Activated CD4-positive, alpha-beta memory T cell treated with anti-CD3 and anti-CD28 coated beads for 36 hours (primary cell): ENCODE data around the gene HS3ST3A1. TPM values are rescaled to one million over a fixed set of nuclear protein-coding genes. Genes with fewer than 3 reads are reported as not detected.
"Not testable (repeated sequence)": the region's sequence is repeated elsewhere in the genome, so short reads cannot be mapped to it uniquely, and the experiment has no call there.

Source experiments
- CTCF ChIA-PET: fragments of 350-600 bp; sonication (Branson Sonifier 250); formaldehyde crosslinking; loops from one replicate; lab custom pipeline; 2021; ENCODE audit warnings: antibody characterized with exemption, inconsistent platforms; lab: Charles Lee
- POLR2A ChIA-PET: fragments of 350-600 bp; sonication (Branson Sonifier 250); formaldehyde crosslinking; loops from one replicate; lab custom pipeline; 2021; ENCODE audit warnings: antibody characterized with exemption; lab: Charles Lee
- DNase-seq: peaks from one replicate; pipeline ENCODE4 v3.0.0-alpha.2; 2020
- H3K27ac Mint-ChIP-seq: one replicate; pipeline ENCODE4 v1.8.0; 2021; ENCODE audit warnings: mixed read lengths
- H3K27me3 Mint-ChIP-seq: one replicate; pipeline ENCODE4 v1.8.0; 2021; ENCODE audit warnings: mixed read lengths
- H3K36me3 Mint-ChIP-seq: one replicate; pipeline ENCODE4 v1.8.0; 2021; ENCODE audit warnings: mixed read lengths
- H3K4me1 Mint-ChIP-seq: one replicate; pipeline ENCODE4 v1.8.0; 2021; ENCODE audit warnings: low read depth, mixed read lengths
- H3K4me3 Mint-ChIP-seq: one replicate; pipeline ENCODE4 v1.8.0; 2021; ENCODE audit warnings: mild to moderate bottlenecking, mixed read lengths
- H3K9me3 Mint-ChIP-seq: one replicate; pipeline ENCODE4 v1.8.0; 2021; ENCODE audit warnings: mixed read lengths
- intact Hi-C: fragments of 100-400 bp; cut with micrococcal nuclease; formaldehyde crosslinking; loops from one replicate; pipeline ENCODE4 v1.15.1; 2023
- total RNA-seq, 2 experiments: library from RNA; stranded (reverse); gene quantifications; one replicate each; pipeline ENCODE4 v1.2.3, GENCODE V29; 2021

Gene HS3ST3A1
- total RNA-seq, 2 experiments from 2014 or later = 0.85 to 1.8 TPM

- CTCF ChIA-PET = no interaction called here
These were observed 37.9 kb downstream of the HS3ST3A1 start for GRCh38 chr17:13563866-13564265.

GRCh38 chr17:13562271-13562800 is 39.4 kb downstream of the HS3ST3A1 start:
- Mint-ChIP-seq H3K9me3 (no peaks in the 10 kb centered on the region), H3K4me3 (no peak overlapping the region), H3K4me1 (peaks cover 7% of the 10 kb centered on the region), H3K27ac (no peak overlapping the region), H3K27me3 (peaks cover 2% of the 10 kb centered on the region), H3K36me3 (no peaks in the 10 kb centered on the region)
- intact Hi-C loops = no loop called here
- no peak for DNase-seq
- ChIA-PET CTCF (no interaction called here), POLR2A (no interaction called here)

More at GRCh38 chr17:13563866-13564265, 37.9 kb downstream of the HS3ST3A1 start:
- intact Hi-C loops = no loop called here
- Mint-ChIP-seq H3K27ac (no peak overlapping the region), H3K9me3 (no peaks in the 10 kb centered on the region), H3K4me1 (peaks cover 7% of the 10 kb centered on the region), H3K4me3 (no peak overlapping the region), H3K36me3 (no peaks in the 10 kb centered on the region), H3K27me3 (peaks cover 2% of the 10 kb centered on the region)
- DNase-seq = no peak
- POLR2A ChIA-PET = no interaction called here

- no peak for DNase-seq
- Mint-ChIP-seq H3K27me3 (peaks cover 2% of the 10 kb centered on the region), H3K4me1 (peaks cover 7% of the 10 kb centered on the region), H3K36me3 (no peaks in the 10 kb centered on the region), H3K9me3 (no peaks in the 10 kb centered on the region), H3K4me3 (no peak overlapping the region), H3K27ac (no peak overlapping the region)
- ChIA-PET CTCF (no interaction called here), POLR2A (no interaction called here)
- intact Hi-C loops = no loop called here
These were observed 40.0 kb downstream of the HS3ST3A1 start for GRCh38 chr17:13561606-13562270.

GRCh38 chr17:13560935-13561334 is 40.8 kb downstream of the HS3ST3A1 start:
- Mint-ChIP-seq H3K9me3 (no peaks in the 10 kb centered on the region), H3K36me3 (no peaks in the 10 kb centered on the region), H3K4me1 (no peaks in the 10 kb centered on the region), H3K27ac (no peak overlapping the region), H3K4me3 (no peak overlapping the region), H3K27me3 (peaks cover 2% of the 10 kb centered on the region)
- intact Hi-C loops = no loop called here
- ChIA-PET POLR2A (no interaction called here), CTCF (no interaction called here)
- no peak for DNase-seq

- CTCF ChIA-PET = no interaction called here
- Mint-ChIP-seq H3K27ac (no peak overlapping the region), H3K4me3 (no peak overlapping the region), H3K27me3 (peaks cover 2% of the 10 kb centered on the region), H3K4me1 (no peaks in the 10 kb centered on the region), H3K36me3 (no peaks in the 10 kb centered on the region), H3K9me3 (no peaks in the 10 kb centered on the region)
- POLR2A ChIA-PET = no interaction called here
- intact Hi-C loops = no loop called here
- DNase-seq = no peak
These were observed 43.1 kb downstream of the HS3ST3A1 start for GRCh38 chr17:13558588-13558987.

GRCh38 chr17:13557077-13557476 is 44.7 kb downstream of the HS3ST3A1 start:
- intact Hi-C loops = no loop called here
- no peaks in the 10 kb centered on the region for H3K36me3 Mint-ChIP-seq
- no peaks in the 10 kb centered on the region for H3K4me1 Mint-ChIP-seq
- POLR2A ChIA-PET = no interaction called here
- CTCF ChIA-PET = no interaction called here
- H3K27ac Mint-ChIP-seq = no peak overlapping the region
- no peak overlapping the region for H3K4me3 Mint-ChIP-seq
- peaks cover 2% of the 10 kb centered on the region for H3K27me3 Mint-ChIP-seq
- no peak for DNase-seq
- H3K9me3 Mint-ChIP-seq = no peaks in the 10 kb centered on the region

- ChIA-PET CTCF (no interaction called here), POLR2A (no interaction called here)
- intact Hi-C loops = no loop called here
- peaks cover 8% of the 10 kb centered on the region for H3K27me3 Mint-ChIP-seq
- H3K36me3 Mint-ChIP-seq = no peaks in the 10 kb centered on the region
- no peaks in the 10 kb centered on the region for H3K4me1 Mint-ChIP-seq
- no peak overlapping the region for H3K4me3 Mint-ChIP-seq
- H3K9me3 Mint-ChIP-seq = no peaks in the 10 kb centered on the region
- no peak overlapping the region for H3K27ac Mint-ChIP-seq
- no peak for DNase-seq
These were observed 47.5 kb downstream of the HS3ST3A1 start for GRCh38 chr17:13554231-13554630.

- H3K27me3 Mint-ChIP-seq = peaks cover 12% of the 10 kb centered on the region
- H3K4me3 Mint-ChIP-seq = no peak overlapping the region
- H3K4me1 Mint-ChIP-seq = no peaks in the 10 kb centered on the region
- no peaks in the 10 kb centered on the region for H3K36me3 Mint-ChIP-seq
- no peak for DNase-seq
- POLR2A ChIA-PET = no interaction called here
- no peaks in the 10 kb centered on the region for H3K9me3 Mint-ChIP-seq
- intact Hi-C loops = no loop called here
- CTCF ChIA-PET = no interaction called here
- H3K27ac Mint-ChIP-seq = no peak overlapping the region
These were observed 51.4 kb downstream of the HS3ST3A1 start for GRCh38 chr17:13550291-13550690.

- intact Hi-C loops, CTCF ChIA-PET, H3K4me3 Mint-ChIP-seq, H3K27ac Mint-ChIP-seq, H3K36me3 Mint-ChIP-seq, POLR2A ChIA-PET, H3K9me3 Mint-ChIP-seq, DNase-seq, H3K4me1 Mint-ChIP-seq: not testable (repeated sequence)
- H3K27me3 Mint-ChIP-seq = peaks cover 12% of the 10 kb centered on the region
These were observed 53.2 kb downstream of the HS3ST3A1 start for GRCh38 chr17:13548576-13548975.

- Mint-ChIP-seq H3K4me3 (no peak overlapping the region), H3K27me3 (peaks cover 19% of the 10 kb centered on the region), H3K9me3 (no peaks in the 10 kb centered on the region), H3K27ac (no peak overlapping the region), H3K36me3 (no peaks in the 10 kb centered on the region), H3K4me1 (no peaks in the 10 kb centered on the region)
- intact Hi-C loops = no loop called here
- CTCF ChIA-PET = no interaction called here
- POLR2A ChIA-PET = no interaction called here
- no peak for DNase-seq
These were observed 54.9 kb downstream of the HS3ST3A1 start for GRCh38 chr17:13546851-13547250.

- DNase-seq = no peak
- Mint-ChIP-seq H3K4me1 (no peaks in the 10 kb centered on the region), H3K27me3 (peaks cover 17% of the 10 kb centered on the region), H3K9me3 (no peaks in the 10 kb centered on the region), H3K4me3 (no peak overlapping the region), H3K36me3 (no peaks in the 10 kb centered on the region), H3K27ac (no peak overlapping the region)
- intact Hi-C loops = no loop called here
- CTCF ChIA-PET = no interaction called here
- POLR2A ChIA-PET = no interaction called here
These were observed 55.8 kb downstream of the HS3ST3A1 start for GRCh38 chr17:13545941-13546340.

GRCh38 chr17:13544765-13545164 is 57.0 kb downstream of the HS3ST3A1 start:
- Mint-ChIP-seq H3K9me3 (no peaks in the 10 kb centered on the region), H3K4me1 (no peaks in the 10 kb centered on the region), H3K36me3 (no peaks in the 10 kb centered on the region), H3K27me3 (peaks cover 16% of the 10 kb centered on the region), H3K4me3 (no peak overlapping the region), H3K27ac (no peak overlapping the region)
- DNase-seq = no peak
- intact Hi-C loops = no loop called here
- ChIA-PET CTCF (no interaction called here), POLR2A (no interaction called here)

- Mint-ChIP-seq H3K36me3 (no peaks in the 10 kb centered on the region), H3K4me3 (no peak overlapping the region), H3K27ac (no peak overlapping the region), H3K9me3 (no peaks in the 10 kb centered on the region), H3K4me1 (no peaks in the 10 kb centered on the region), H3K27me3 (peaks cover 14% of the 10 kb centered on the region)
- DNase-seq = no peak
- CTCF ChIA-PET = no interaction called here
- intact Hi-C loops = no loop called here
- POLR2A ChIA-PET = no interaction called here
These were observed 57.4 kb downstream of the HS3ST3A1 start for GRCh38 chr17:13544292-13544691.
